Activated CD4-positive, alpha-beta T cell treated with anti-CD3 and anti-CD28 coated beads for 1 hour (primary cell): ENCODE data around the gene IGSF21.

Experiments
- DNase-seq: peaks from one replicate; pipeline ENCODE4 v3.0.0-alpha.2; 2020

IGSF21 gene

DNA sequence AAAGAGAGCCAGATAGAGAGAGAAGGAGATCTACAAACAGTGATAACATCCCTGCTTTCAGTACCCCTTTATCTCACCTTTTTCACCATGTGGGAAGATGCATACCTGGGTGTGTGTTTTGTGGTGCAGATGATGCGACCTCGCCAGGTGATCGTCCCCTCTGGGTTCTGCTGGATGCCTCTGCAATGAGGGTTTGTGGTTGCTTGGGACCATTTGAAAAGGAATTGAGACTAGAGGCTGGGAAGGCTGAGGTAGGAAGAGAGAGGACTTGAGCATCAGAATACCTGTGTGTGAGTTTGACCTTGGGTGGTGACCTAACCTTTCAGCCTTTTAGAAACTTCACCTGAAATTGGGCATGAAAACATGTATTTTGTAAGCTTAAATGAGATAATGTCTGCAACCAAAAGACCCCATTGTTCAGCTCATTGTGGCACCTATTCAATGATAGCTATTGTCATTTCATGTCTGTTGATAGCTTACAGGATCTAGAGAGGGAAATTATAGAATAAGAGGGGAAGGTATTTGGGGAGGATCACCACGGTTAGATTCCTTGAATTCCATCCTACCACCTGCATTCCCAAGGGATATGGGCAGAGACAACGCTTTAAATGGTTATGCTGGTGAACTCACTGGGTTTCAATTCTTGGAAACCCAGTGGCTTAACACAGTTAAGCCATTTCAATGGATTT, 125.7 kb downstream of the IGSF21 start:
- DNase-seq = no peak

DNA sequence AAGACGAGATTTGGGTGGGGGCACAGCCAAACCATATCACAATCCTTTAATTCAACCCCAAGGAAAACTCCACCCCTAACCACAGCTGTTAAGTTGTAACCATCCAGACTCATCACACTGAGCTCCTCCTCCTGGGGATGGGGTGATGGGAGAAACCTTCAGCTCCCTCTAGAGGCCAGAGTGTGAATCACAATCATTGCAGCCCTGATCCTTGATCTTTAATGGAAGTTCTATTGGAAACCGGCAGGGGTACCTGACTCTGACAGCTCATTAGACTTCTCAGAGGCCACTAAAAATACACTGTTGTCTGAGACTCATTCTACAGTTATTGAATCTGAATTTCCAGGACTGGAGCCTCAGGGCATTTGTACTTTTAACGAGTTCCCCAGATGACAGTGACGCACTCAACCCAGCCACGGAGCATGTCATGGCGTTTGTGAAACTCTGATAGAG, 127.2 kb downstream of the IGSF21 start:
- no peak for DNase-seq

DNA sequence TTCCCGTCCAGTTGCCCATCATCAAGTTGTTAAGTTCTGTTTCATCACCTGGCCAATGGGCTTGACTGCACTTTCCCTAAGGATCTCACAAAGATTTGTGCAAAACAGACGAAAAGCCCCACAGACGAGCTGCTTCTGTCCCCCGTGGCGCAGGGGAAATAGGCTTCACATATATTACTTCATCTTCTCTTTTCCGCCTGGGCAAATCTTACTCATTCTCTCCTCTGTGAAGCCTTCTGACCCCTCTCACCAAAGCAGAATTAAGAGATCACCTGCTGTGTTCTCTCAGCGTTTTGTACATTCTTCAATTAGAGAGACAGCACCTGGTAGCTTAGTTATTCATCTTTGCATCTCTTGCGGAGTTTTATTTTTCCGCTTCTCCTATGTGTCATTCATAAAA, 129.8 kb downstream of the IGSF21 start:
- DNase-seq = no peak

DNA sequence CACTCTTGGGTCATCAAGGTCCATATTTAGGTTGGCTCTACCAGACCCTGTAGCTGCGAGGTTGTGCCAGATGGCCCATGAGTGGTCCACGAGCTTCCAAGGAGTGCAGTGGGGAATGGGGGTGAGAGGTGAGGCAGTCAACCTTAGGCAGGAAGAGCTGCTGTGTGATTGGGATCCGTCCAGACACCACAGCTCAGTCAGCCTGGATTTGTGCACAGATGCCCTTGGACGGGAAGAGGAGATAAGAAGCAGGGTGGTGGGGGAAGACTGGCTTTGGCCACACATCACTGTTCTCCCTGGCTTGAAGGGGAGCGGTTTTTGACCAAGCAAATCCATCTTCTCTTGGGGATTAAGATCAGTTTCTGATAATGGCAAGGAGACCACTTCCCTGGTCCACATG, 130.6 kb downstream of the IGSF21 start:
- no peak for DNase-seq

DNA sequence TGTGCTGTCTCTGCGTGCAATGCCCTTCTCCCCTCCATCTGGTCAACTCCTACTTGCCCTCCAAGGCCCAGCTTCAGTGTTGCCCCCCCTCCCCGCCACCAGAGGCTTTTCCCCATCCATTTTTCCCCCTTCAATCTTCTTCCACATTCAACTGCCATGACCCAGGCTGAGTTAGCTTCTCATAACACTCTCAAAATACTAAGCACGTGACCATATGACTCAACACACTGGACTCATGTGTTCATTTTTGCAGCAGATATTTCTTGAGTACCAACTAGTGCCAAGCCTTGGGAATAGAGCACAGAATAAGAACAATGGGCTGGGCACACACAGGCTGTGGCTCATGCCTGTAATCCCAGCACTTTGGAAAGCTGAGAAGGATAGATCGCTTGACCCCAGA, 132.1 kb downstream of the IGSF21 start:
- no peak for DNase-seq

DNA sequence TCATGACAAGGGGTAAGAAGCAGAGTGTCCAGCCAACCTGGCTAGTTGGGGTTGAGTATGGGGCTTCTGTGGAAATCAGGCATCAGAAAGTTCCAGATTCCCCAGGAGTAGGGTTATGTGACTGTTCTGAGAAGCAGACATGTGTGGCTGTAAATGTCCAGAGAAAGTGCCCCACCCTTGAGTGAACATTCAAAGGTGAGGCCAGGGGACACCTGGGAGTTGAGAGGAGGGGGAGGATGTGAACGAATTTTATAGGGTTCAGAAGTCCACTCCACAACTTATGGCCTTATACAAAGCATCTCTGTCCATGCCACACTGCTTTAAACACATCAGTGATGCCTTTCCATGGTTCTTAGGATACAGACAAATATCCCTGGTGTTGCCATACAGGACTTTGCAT, 133.3 kb downstream of the IGSF21 start:
- DNase-seq = no peak

DNA sequence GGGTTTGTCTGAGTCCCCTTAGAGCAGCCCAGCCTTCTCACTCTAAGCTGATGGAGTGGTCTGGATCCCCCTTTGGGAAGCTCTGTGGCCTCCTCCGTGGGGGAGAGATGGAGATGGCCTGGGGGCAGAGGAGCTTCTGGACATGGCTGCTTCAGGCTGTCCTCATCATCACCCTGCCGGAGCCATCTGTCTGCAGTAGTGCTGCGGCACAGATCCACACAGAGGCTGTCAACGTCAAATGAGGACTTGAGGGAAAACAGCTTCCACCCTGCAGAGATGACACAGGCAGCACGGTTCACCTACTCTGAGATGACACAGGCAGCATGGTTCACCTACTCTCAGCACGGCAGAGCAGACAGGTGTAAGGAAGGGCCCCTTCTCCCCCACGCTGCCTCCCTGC, 134.3 kb downstream of the IGSF21 start:
- no peak for DNase-seq

DNA sequence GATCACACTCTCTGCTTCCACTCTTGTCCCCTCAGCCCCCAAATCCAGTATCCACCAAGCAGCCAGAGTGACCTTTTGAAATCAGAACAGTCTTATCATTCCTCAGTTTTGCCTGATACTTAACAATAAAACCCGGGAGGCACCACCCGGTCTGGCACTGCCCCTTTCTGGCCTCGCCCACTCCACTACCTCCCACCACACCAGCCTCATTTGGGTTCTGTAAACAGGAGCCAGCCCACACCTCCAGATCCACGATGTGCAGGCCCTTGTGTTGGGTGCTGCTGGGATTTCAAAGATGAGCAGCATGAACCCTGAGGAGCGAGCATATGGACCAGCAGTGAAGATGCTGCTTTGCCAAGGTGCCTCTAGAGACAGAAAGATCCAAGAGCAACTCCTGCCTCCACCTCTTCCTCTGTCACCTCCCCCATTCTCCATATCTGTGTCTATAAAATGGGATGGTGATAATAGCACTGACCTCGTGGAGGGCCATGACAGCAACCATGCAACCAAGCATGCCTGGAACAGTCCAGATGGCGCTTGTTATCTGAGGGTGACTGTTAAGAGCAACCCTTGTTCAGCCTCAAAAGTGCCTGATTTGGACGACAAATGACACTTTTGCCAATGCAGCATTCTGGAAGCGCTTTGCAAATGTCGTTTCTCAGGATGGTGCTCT, 136.0 kb downstream of the IGSF21 start:
- DNase-seq = no peak

DNA sequence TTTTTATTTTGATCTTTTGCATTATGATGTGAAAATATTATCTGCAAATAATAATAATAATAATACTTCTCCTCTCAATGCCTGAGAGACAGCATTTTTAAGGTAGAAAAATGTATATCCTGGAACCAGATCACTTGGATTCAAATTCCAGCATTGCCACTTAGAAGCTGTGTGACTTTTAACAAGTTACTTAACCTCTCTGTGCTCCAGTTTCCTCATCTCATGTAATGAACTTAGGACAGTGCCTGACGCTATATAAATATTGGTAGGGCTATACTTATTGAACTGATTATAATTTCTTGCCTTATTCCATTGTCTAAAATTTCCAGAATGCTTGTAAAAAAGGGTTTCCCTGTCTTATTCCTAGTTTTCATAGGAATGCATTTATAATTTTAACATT, 137.2 kb downstream of the IGSF21 start:
- DNase-seq = no peak

DNA sequence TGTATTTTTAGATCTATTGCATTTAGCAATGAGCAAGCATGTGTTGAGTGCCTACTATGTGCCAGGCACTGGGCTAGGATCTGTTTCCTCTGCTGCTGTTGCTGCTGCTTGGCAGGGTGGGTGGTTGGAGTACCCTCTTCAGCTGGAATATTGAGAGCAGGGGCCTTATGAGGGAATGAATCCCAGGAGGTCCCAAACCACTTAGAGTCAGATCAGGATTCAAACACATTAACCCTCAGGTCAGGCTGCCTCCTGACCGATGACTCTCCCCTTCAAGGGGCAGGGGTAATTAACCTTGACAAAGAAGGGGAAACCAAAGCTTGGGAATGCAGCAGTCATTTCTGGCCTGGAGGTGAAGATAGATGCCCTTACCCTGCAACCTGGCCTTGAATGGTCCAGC, 138.0 kb downstream of the IGSF21 start:
- no peak for DNase-seq

DNA sequence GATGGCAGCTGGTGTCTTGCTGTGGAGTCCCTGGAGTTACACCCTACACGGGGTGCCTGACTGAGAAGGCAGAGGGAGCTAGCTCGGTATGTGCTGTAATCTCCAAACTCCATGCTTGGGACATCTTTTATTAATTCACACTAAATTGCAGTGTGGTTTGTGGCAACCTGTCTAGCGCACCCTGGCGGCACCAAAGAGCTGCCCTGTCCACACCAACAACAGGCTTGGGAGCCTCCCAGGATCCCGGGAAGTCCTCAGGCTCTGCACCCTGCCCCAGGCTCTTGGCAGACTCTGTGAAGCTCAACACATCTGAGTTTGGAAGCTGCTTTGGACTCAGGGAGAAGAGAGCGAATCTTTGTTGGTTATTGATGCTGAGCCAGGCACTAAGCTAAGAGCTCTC, 138.9 kb downstream of the IGSF21 start:
- DNase-seq = no peak

DNA sequence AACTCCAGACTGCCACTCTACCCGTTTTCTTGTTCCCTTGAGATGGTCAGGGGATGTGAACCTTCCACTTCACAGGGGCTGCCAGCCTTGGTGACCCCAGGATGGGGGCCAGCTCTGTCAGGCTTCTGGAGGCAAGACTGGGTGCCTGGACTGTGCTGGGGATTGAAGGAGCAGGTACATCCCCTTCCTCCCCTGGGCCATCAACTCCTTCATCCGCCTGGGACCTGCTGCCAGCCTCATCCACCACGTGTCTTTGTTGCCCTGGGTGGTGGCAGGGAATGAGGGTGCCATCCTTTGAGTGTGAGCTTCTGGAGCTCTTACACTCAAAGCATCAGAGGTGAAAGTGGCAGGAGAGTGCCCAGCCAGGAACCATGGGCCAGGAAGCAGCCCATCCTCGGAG, 139.6 kb downstream of the IGSF21 start:
- no peak for DNase-seq

DNA sequence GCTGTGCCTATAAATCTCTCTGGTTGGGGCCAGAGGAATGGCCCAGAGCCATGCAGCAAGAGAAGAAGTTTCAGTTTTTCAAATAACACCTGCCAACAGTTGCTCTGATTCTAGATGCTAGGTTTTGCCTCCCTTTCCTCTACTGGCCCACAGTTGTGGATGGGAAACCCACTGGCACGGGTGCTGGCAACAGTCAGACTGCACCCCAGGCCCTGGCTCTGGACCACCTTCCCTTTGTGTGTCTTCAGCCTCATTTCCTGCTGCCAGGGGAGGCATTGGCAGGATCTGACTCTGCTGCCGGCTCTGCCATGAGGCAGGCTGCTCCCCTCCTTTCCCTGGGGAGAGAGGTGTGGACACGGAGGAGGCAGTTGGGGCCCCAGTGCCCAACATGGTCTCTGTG, 142.0 kb downstream of the IGSF21 start:
- DNase-seq = no peak

DNA sequence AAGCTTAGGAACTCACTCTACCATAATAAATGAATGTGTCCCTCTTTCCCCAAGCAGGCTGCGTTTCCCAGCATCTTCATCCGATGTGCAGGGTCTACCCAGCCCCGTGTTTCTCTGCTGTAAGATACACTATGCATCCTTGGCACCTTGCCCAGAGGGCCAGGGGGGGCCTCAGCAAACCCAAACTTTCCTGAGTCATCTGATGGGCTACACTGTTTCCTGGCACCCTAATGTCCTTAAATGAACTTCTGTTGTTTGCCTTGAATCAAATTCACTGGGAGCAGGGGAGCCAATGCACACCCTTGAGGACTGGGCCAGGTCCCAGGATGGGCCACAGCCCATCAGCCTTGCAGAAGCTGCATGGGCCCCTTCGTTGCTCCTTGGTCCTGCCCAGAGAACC, 145.5 kb downstream of the IGSF21 start:
- no peak for DNase-seq

DNA sequence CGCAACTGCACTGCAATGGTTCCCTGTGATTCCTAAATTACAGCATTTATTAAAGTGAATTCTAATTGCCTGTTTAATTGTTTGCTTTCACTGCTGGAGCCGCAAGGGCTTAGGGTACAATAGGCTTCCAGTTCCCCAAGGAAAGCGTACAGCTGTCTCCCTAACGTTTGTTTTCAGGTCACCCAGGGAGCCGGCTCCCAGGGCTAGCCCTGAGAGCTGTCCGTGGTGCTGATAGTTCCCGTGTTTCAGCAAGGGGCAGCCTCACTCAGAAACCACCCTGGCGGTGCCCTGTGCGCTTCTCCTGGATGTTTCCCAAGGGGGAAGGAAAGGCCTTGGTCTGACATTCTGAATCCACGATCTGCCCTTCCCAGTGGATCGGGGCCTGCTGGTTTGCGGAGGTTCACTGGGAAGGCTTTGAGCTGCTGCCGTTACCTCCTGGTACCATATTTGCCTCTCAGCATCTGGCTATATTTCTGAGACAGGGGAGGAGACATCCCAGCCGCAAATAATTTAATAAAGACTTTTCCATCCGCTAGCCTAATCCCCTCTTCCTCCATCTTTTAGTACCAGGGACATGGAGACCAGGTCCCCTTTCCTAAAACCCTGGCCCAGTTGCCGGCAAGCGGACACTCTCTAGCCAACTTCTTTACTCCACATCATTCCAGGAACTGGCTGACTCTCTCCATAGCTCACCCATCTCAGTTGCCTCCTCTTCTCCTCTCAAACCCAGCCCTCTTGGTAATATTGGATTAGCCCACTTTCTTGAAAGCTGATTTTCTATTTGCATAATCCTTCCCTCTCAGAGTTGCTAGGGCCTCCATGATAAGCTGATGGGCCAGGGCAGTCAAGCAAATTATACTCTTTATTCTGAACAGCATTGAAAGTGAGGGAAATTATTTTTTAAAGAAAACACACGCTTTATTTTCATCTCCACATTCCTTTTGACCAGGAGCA, 149.0 kb downstream of the IGSF21 start:
- no peak for DNase-seq

DNA sequence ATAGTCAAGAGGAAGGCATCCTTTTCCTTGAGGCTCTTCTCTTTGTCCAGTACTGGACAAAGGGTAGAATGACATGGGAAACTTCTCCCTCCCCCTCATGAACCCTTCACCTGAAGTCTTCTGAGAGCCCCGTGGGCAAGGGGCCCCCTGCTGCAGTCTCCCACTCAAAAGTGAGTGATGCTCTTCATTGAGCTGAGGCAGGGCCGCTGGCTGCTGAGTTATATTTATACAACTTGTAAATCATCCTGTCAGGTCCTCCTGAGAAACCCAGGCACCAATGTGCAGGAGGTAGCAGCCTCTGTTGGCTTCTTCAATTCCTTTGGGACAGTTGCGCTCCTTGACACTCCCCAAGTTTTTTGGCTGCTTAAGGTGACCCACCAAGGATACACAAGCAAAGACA, 150.2 kb downstream of the IGSF21 start:
- no peak for DNase-seq

DNA sequence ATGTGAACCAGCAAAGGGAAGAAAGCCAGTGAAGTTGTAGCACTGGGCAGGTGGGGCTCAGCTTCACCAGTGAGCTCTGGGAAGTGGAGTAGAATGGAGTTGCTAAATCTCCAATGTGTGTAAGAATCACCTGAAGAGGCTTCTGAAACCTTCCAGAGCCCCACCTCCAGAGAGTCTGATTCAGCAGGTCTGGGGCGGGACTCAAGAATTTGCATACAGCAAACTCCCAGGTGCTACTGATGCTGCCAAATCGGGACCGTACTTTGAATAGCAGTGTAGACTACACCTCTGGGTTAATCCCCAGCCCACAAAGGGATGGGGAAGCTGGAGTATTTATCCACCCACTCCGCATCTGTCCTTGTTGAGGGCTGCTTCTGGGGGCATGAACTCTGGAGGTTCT, 154.3 kb downstream of the IGSF21 start:
- no peak for DNase-seq

DNA sequence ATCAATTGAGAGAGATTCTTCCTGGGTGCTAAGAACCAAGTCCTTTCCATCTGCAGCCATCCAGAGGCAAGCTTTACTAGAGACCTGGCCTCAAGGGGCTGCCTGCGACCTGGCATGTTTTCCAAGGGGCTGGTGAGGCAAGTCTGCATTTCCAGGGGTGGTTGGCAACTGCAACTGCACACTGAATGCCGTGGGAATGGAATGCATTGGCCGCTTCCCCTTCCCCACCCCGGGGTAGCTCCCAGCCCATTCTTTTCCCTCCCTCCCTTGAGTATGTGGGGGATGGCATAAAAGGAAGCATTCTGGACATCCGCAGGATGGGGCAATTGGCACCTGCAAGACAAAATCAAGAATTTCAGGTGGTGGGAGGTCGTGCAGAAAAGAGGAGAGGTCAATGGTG, 155.1 kb downstream of the IGSF21 start:
- DNase-seq = no peak

DNA sequence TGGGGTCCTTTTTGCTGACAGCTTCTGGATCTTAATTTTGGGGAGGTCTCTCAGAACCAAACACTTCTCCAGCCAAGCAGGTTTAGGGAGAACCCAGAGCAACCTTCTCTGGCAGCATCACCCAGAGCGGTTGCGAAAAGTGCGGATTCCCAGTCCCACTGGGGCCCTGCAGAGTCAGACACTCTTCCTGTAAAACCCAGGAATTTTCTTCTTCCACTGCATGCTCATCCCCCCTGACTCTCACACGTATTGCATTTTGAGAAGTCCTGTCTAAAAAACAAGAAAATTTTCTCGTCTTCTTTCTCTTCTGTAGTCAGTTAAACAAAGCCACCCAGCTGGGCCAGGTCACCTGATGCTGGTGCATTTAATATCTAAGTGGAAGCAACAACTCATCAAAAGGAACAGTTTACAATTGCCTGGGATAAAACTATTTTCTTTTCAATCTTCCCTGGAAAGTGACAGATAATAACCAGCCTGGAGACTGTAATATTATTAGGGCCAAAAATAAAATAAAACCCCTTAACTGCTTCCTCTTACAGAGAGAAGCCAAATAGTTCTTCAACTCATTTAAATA, 156.0 kb downstream of the IGSF21 start:
- no peak for DNase-seq

DNA sequence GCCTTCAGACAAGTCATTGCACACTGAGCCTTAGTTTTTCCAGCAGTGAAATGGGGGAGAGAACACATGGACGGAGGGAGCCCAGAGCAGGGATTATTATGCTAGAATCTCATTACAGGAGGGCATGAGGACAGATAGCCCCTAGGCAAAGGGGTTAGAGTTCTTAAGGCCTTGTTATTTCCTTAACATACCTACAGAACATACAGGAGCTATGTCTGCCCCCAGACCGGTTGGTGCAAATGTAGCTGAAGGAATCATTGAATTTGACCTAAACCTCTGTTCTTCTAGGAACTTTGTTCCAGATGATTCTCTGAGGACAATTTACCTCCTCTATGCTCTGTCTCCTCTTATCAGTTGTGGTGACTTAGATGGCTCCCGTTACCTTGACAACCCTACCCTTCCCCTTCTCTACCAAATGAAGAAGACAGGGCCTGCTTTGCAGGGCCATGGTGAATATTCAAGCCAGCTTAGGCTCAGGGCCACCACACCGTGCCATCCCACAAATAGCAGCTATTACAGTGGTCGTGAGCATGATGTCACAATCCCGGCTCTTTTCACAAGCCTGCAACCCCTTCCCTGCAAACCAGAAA, 156.9 kb downstream of the IGSF21 start:
- no peak for DNase-seq

DNA sequence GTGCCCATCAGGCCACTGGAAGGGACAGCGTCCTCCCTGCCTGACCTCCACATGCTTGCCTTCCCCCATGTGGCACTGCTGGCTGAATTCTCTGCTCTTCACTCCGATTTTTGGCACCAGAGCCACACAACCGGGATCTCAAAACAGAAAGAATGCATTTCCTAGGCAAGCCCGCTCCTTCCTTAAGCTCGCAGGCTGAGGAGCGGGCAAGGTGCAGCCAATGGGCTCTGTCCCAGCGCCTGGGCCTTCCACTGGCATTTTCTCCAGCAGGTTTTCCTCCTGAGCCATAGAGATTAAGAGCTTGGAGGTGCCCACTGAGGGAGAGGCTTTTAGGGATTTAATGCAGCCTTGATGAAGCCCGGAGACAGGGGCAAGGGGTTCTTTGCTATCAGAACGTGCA, 158.0 kb downstream of the IGSF21 start:
- DNase-seq = no peak

DNA sequence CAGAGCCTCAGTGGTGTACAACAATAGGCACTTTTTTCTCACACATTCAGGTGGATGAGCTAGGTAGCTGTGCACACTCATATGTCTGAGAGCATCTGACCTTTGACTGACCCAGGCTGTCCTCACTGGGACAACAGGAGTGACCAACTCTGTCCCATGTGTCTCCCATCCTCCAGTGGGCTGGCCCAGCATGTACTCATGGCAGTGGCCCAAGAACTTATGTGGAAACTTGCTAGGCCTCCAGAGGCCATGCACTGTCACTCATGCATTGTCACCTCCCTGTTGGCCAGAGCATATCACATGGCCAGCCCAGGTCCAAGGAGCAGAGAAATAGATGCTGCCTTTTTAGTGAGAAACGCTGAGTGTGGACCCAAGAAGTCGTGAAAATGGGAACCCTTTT, 158.8 kb downstream of the IGSF21 start:
- DNase-seq = no peak

DNA sequence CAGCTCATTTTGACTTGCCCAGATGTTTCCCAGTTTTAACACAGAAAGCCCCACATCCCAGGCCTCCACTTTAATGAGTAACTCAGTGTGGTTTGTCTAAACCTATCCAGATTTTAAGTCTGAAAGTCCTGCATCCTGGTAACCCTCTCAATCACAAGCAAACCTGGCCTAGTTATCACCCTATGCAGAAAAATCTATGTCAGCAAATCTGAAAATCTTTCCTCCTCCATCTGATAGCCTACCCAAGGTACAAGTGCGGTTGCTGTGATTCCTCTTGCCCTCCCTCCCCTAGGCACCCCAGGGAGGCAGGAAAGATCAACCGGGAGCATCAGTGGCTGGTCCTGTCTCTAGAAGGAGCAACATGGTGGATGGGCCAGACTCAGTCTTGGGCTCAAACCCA, 163.7 kb downstream of the IGSF21 start:
- no peak for DNase-seq
